HCT116 (cell line): ENCODE data around the gene ACER3. TPM values are rescaled to one million over a fixed set of nuclear protein-coding genes. Genes with fewer than 3 reads are reported as not detected.
A peak's percentile ranks its signal among the peaks of the same experiment; 100 is the strongest.

ENCODE experiments used
- ATAC-seq: fragments of 200-7000 bp; cut with Tn5 transposase; 2 replicates; pipeline ENCODE4 v1.9.1; 2020; ENCODE audit warnings: mild to moderate bottlenecking, moderate library complexity
- BruUV-seq: library from RNA; stranded (reverse); fragments of 400-500 nt; replicated peaks from 2 replicates; lab custom pipeline; 2021; lab: Mats Ljungman, UMichigan
- CTCF ChIA-PET: fragments of 300-600 bp; sonication (Branson Sonifier 250); formaldehyde crosslinking; loops from one replicate; lab custom pipeline; 2021; ENCODE audit warnings: antibody characterized with exemption; lab: Charles Lee
- POLR2A ChIA-PET: fragments of 300-600, 350-600 bp; sonication (Branson Sonifier 250); formaldehyde crosslinking; loops from one replicate; lab custom pipeline; 2021; ENCODE audit warnings: antibody characterized with exemption; lab: Charles Lee
- RAD21 ChIA-PET, 2 experiments: fragments of 300-600 bp; sonication (Branson Sonifier 250); formaldehyde crosslinking; loops; one replicate each; lab custom pipeline; 2023; ENCODE audit warnings: low total read pairs in 2 of 2; ENCODE audit not compliant: uncharacterized antibody in 2 of 2, unreplicated experiment in 2 of 2, low non-redundant PET in 1 of 2; lab: Charles Lee
- DNase-seq: peaks from one replicate; pipeline ENCODE4 v3.0.0-alpha.2; 2010; ENCODE audit warnings: low read depth, low spot score
- H2AFZ ChIP-seq: fragments of 200-600 bp; shearing (Covaris generic), sonication (generic); 2 replicates; pipeline ENCODE4 v1.6.1; 2017; ENCODE audit warnings: low read depth, mixed run types, mixed read lengths, antibody characterized with exemption, low read length; ENCODE audit not compliant: poor library complexity, severe bottlenecking
- H3K27ac ChIP-seq: 2 replicates; pipeline ENCODE4 v1.5.1; 2012; ENCODE audit warnings: low read depth, low read length
- H3K27me3 ChIP-seq: fragments of 200-600 bp; sonication (generic); 2 replicates; pipeline ENCODE4 v1.6.1; 2016; ENCODE audit warnings: mixed run types, low read length, mixed read lengths; ENCODE audit not compliant: insufficient read depth
- H3K36me3 ChIP-seq, 2 experiments: fragments of 200-500 bp in 1 of 2; fragments of 200-600 bp in 1 of 2; sonication (Bioruptor generic) in 1 of 2; sonication (generic) in 1 of 2; 2 replicates each; pipeline versions ENCODE4 v1.5.1 to v1.6.1; 2014 to 2016; ENCODE audit warnings: low read length in 2 of 2, inconsistent platforms in 1 of 2, mixed read lengths in 1 of 2, mixed run types in 1 of 2; ENCODE audit not compliant: insufficient read depth in 2 of 2, control insufficient read depth in 1 of 2
- H3K4me1 ChIP-seq, 2 experiments: fragments of 200-600 bp in 1 of 2; sonication (generic) in 1 of 2; 2 replicates each; pipeline versions ENCODE4 v1.5.1 to v1.6.1; 2012 to 2017; ENCODE audit warnings: low read length in 2 of 2, inconsistent platforms in 1 of 2, mild to moderate bottlenecking in 1 of 2, mixed read lengths in 1 of 2, mixed run types in 1 of 2, moderate library complexity in 1 of 2; ENCODE audit not compliant: insufficient read depth in 2 of 2, control insufficient read depth in 1 of 2
- H3K4me2 ChIP-seq: fragments of 200-600 bp; sonication (generic); 2 replicates; pipeline ENCODE4 v1.6.1; 2017; ENCODE audit warnings: mixed run types, low read length, mixed read lengths
- H3K4me3 ChIP-seq, 2 experiments: fragments of 200-600 bp in 1 of 2; sonication (generic) in 1 of 2; replicated peaks in 1 of 2; 2 replicates each; pipeline ENCODE4 v1.5.1; 2011 to 2016; ENCODE audit warnings: low read length in 2 of 2, control low read depth in 1 of 2, low read depth in 1 of 2, mild to moderate bottlenecking in 1 of 2, mixed read lengths in 1 of 2, mixed run types in 1 of 2
- H3K79me2 ChIP-seq: fragments of 200-600 bp; sonication (generic); 2 replicates; pipeline ENCODE4 v1.6.1; 2017; ENCODE audit warnings: mild to moderate bottlenecking, mixed run types, low read length, moderate library complexity, mixed read lengths; ENCODE audit not compliant: insufficient read depth
- H3K9ac ChIP-seq: fragments of 200-600 bp; sonication (generic); 2 replicates; pipeline ENCODE4 v1.6.1; 2016; ENCODE audit warnings: low read length, mixed read lengths
- H3K9me2 ChIP-seq: fragments of 200-600 bp; sonication (generic), shearing (Covaris generic); 2 replicates; pipeline ENCODE4 v1.6.1; 2017; ENCODE audit warnings: mixed run types, mild to moderate bottlenecking, moderate library complexity; ENCODE audit not compliant: insufficient read depth
- H3K9me3 ChIP-seq, 2 experiments: fragments of 200-500 bp in 1 of 2; fragments of 200-600 bp in 1 of 2; sonication (Bioruptor generic) in 1 of 2; sonication (generic) in 1 of 2; 2 replicates each; pipeline ENCODE4 v1.6.1; 2014 to 2017; ENCODE audit warnings: low read length in 2 of 2, mixed read lengths in 2 of 2, inconsistent platforms in 1 of 2, low read depth in 1 of 2, mild to moderate bottlenecking in 1 of 2, mixed run types in 1 of 2, moderate library complexity in 1 of 2; ENCODE audit not compliant: control insufficient read depth in 1 of 2, insufficient read depth in 1 of 2
- H4K20me1 ChIP-seq: fragments of 200-600 bp; sonication (generic), shearing (Covaris generic); 2 replicates; pipeline ENCODE4 v1.6.1; 2017; ENCODE audit warnings: mixed run types, mild to moderate bottlenecking, moderate library complexity; ENCODE audit not compliant: insufficient read depth
- CEBPB ChIP-seq: IDR thresholded peaks from 2 replicates; pipeline ENCODE4 v1.6.1; 2012; ENCODE audit warnings: low read depth
- EGR1 ChIP-seq: IDR thresholded peaks from 2 replicates; pipeline ENCODE4 v1.6.1; 2012; ENCODE audit warnings: low read depth
- ELF1 ChIP-seq: IDR thresholded peaks from 2 replicates; pipeline ENCODE4 v1.6.1; 2012; ENCODE audit warnings: low read depth, borderline replicate concordance
- FOSL1 ChIP-seq: IDR thresholded peaks from 2 replicates; pipeline ENCODE4 v1.6.1; 2012; ENCODE audit warnings: low read depth
- JUND ChIP-seq: IDR thresholded peaks from 2 replicates; pipeline ENCODE4 v1.6.1; 2012
- POLR2AphosphoS5 ChIP-seq: IDR thresholded peaks from 2 replicates; pipeline ENCODE4 v1.6.1; 2011; ENCODE audit warnings: mild to moderate bottlenecking, low read depth, low read length, moderate library complexity
- RAD21 ChIP-seq: IDR thresholded peaks from 2 replicates; pipeline ENCODE4 v1.6.1; 2012; ENCODE audit warnings: low read depth, mild to moderate bottlenecking
- SIN3A ChIP-seq: IDR thresholded peaks from 2 replicates; pipeline ENCODE4 v1.6.1; 2012; ENCODE audit warnings: low read depth
- SRF ChIP-seq: IDR thresholded peaks from 2 replicates; pipeline ENCODE4 v1.6.1; 2012; ENCODE audit warnings: low read depth
- YY1 ChIP-seq: IDR thresholded peaks from 2 replicates; pipeline ENCODE4 v1.6.1; 2011; ENCODE audit warnings: low read length, low read depth, moderate library complexity, mild to moderate bottlenecking; ENCODE audit not compliant: insufficient replicate concordance; ENCODE audit errors: extremely low read depth
- ZFX ChIP-seq: fragments of 450-650 bp; IDR thresholded peaks from 2 replicates; pipeline ENCODE4 v1.6.1; 2017
- ZNF274 ChIP-seq: fragments of 200-500 bp; sonication (Bioruptor generic); IDR thresholded peaks from 2 replicates; pipeline ENCODE4 v1.6.1; 2014; ENCODE audit warnings: mild to moderate bottlenecking, low read depth, low read length, inconsistent platforms
- intact Hi-C: fragments of 100-400 bp; cut with micrococcal nuclease; formaldehyde crosslinking; loops from 2 replicates; pipeline ENCODE4 v1.10.0; 2022
- total RNA-seq: library from RNA; stranded (reverse); gene quantifications from one replicate; pipeline ENCODE4 v1.2.1, GENCODE V29; 2021; ENCODE audit not compliant: unreplicated experiment
- TF ChIP-seq, protein P1 (sequence below): IDR thresholded peaks from 2 replicates; pipeline ENCODE4 v1.6.1; 2011; ENCODE audit warnings: mild to moderate bottlenecking, low read length, moderate library complexity; ENCODE audit not compliant: insufficient replicate concordance; ENCODE audit errors: extremely low read depth
- TF ChIP-seq, protein P2 (sequence below), 3 experiments: fragments of 200-600 bp in 1 of 3; sonication (generic) in 1 of 3; IDR thresholded peaks in 2 of 3; conservative IDR thresholded peaks in 1 of 3; 2 replicates each; pipeline ENCODE4 v1.5.1; 2012 to 2017; ENCODE audit warnings: low read depth in 2 of 3, low read length in 2 of 3, antibody characterized with exemption in 1 of 3, borderline replicate concordance in 1 of 3, control low read depth in 1 of 3, mild to moderate bottlenecking in 1 of 3, mixed read lengths in 1 of 3, mixed run types in 1 of 3, moderate library complexity in 1 of 3; ENCODE audit not compliant: insufficient read depth in 1 of 3
- TF ChIP-seq, protein P3 (sequence below): IDR thresholded peaks from 2 replicates; pipeline ENCODE4 v1.6.1; 2012; ENCODE audit warnings: low read depth

The ACER3 gene
- total RNA-seq, 1 experiment from 2014 or later = 19.1 TPM

DNA sequence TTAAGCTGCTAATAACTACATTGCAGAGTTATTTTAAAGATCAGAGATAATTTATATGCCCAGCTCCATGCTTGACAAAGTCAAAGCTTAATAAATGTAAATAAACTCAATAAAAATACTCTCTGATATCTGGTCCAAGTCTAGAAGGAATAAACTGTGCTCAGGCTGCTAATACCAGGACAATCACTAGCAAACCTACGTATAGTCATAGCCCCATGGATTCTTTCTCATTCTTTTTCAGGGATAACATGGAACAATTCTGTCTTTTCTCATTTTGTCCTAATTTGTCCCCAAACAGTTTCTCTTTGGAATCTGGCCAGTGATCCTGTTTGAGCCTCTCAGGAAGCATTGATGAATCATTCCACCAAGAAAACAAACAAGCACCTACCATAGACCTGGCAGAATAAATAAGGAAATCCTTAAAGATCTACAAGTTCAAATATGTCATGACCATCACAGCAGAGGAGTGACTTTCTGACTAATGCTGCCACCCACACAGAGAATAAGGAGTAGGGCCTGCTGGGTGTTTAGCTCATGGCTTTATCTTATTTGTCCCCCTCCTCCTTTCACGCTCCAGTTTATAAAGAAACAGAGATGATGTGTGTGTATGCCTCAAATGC, 159.4 kb downstream of the ACER3 start (continued):
- TF ChIP-seq CEBPB = peak; percentile 45; the same call in 1 of the 2 replicates
- peak; percentile 12; the same call in 1 of the 2 replicates for TF ChIP-seq SIN3A
- TF ChIP-seq RAD21 = peak; percentile 20; the same call in 1 of the 2 replicates
- TF ChIP-seq YY1 = peak; percentile 43
- TF ChIP-seq, all 23 proteins: peak for 11

DNA sequence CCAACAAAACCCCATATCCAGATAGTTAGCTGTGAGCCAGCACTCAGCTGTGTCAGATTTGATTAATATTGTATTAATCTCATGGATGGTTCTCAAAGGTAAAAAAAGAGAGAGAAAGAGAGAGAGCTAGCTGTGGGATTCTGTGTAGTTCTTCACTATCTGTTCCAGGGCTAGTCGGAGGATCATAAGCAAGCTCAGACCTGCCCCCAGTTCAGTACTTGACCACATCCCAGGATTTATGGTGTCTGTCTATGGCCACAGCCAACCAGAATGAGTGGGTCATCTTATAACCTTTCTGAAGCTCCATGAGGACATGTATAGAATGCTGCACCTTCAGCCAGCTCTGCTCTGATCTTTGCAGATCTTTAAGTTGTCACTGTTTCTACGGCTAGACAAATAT, 160.0 kb downstream of the ACER3 start:
- ATAC-seq = peak; percentile 84
- H3K4me3 ChIP-seq = peak overlapping the region in 1 of 2 experiments; percentile 35; a peak in 2 of 4 replicates
- peak overlapping the region; percentile 55 for H3K27ac ChIP-seq
- no peak overlapping the region for H2AFZ ChIP-seq
- H3K36me3 ChIP-seq = no peaks in the 10 kb centered on the region
- TF ChIP-seq CEBPB = no peak
- no peak for TF ChIP-seq POLR2AphosphoS5
- TF ChIP-seq JUND = no peak
- no peak for TF ChIP-seq ZFX
- TF ChIP-seq ZNF274 = no peak
- TF ChIP-seq ELF1 = no peak
- no peak for TF ChIP-seq RAD21
- TF ChIP-seq SRF = no peak
- TF ChIP-seq, protein P1, sequence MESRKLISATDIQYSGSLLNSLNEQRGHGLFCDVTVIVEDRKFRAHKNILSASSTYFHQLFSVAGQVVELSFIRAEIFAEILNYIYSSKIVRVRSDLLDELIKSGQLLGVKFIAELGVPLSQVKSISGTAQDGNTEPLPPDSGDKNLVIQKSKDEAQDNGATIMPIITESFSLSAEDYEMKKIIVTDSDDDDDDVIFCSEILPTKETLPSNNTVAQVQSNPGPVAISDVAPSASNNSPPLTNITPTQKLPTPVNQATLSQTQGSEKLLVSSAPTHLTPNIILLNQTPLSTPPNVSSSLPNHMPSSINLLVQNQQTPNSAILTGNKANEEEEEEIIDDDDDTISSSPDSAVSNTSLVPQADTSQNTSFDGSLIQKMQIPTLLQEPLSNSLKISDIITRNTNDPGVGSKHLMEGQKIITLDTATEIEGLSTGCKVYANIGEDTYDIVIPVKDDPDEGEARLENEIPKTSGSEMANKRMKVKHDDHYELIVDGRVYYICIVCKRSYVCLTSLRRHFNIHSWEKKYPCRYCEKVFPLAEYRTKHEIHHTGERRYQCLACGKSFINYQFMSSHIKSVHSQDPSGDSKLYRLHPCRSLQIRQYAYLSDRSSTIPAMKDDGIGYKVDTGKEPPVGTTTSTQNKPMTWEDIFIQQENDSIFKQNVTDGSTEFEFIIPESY = no peak
- TF ChIP-seq, protein P2, sequence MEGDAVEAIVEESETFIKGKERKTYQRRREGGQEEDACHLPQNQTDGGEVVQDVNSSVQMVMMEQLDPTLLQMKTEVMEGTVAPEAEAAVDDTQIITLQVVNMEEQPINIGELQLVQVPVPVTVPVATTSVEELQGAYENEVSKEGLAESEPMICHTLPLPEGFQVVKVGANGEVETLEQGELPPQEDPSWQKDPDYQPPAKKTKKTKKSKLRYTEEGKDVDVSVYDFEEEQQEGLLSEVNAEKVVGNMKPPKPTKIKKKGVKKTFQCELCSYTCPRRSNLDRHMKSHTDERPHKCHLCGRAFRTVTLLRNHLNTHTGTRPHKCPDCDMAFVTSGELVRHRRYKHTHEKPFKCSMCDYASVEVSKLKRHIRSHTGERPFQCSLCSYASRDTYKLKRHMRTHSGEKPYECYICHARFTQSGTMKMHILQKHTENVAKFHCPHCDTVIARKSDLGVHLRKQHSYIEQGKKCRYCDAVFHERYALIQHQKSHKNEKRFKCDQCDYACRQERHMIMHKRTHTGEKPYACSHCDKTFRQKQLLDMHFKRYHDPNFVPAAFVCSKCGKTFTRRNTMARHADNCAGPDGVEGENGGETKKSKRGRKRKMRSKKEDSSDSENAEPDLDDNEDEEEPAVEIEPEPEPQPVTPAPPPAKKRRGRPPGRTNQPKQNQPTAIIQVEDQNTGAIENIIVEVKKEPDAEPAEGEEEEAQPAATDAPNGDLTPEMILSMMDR (IDR thresholded peaks at IDR 0.05 in 2 of 3, conservative IDR thresholded peaks at IDR 0.05 in 1 of 3; ENCODE audit: borderline replicate concordance in 1 of 3, insufficient read depth in 1 of 3, low read depth in 2 of 3, low read length in 2 of 3) = no peak
- no peak for TF ChIP-seq YY1
- TF ChIP-seq, protein P3, sequence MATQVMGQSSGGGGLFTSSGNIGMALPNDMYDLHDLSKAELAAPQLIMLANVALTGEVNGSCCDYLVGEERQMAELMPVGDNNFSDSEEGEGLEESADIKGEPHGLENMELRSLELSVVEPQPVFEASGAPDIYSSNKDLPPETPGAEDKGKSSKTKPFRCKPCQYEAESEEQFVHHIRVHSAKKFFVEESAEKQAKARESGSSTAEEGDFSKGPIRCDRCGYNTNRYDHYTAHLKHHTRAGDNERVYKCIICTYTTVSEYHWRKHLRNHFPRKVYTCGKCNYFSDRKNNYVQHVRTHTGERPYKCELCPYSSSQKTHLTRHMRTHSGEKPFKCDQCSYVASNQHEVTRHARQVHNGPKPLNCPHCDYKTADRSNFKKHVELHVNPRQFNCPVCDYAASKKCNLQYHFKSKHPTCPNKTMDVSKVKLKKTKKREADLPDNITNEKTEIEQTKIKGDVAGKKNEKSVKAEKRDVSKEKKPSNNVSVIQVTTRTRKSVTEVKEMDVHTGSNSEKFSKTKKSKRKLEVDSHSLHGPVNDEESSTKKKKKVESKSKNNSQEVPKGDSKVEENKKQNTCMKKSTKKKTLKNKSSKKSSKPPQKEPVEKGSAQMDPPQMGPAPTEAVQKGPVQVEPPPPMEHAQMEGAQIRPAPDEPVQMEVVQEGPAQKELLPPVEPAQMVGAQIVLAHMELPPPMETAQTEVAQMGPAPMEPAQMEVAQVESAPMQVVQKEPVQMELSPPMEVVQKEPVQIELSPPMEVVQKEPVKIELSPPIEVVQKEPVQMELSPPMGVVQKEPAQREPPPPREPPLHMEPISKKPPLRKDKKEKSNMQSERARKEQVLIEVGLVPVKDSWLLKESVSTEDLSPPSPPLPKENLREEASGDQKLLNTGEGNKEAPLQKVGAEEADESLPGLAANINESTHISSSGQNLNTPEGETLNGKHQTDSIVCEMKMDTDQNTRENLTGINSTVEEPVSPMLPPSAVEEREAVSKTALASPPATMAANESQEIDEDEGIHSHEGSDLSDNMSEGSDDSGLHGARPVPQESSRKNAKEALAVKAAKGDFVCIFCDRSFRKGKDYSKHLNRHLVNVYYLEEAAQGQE = no peak
- no peak for TF ChIP-seq EGR1
- TF ChIP-seq FOSL1 = no peak
- no peaks in the 10 kb centered on the region for H3K79me2 ChIP-seq
- peak; percentile 27 for DNase-seq
- BruUV-seq = no TSS peak
- H3K9me2 ChIP-seq = no peaks in the 10 kb centered on the region
- intact Hi-C loops = no loop called here
- peak overlapping the region; percentile 8; the same call in 1 of the 2 replicates for H3K9ac ChIP-seq
- H3K4me2 ChIP-seq = peak overlapping the region; percentile 66
- POLR2A ChIA-PET = interaction anchor here (0.7 to 1.6 kb wide), 3 partner anchors 9 to 197 kb away, joined by 3 to 4 read pairs (median 3); no protein-coding TSS in a partner anchor
- H3K9me3 ChIP-seq = no peaks in the 10 kb centered on the region
- CTCF ChIA-PET = interaction anchor here (0.9 to 1.9 kb wide), 6 partner anchors 8 to 102 kb away, joined by 3 to 6 read pairs (median 4); partner anchors contain the start of gene B3GNT6
- H3K4me1 ChIP-seq = peaks cover 48 to 56% of the 10 kb centered on the region in 2 experiments
- RAD21 ChIA-PET = interaction anchor here (0.5 to 0.8 kb wide), 3 partner anchors 11 to 92 kb away, joined by 3 to 6 read pairs (median 4); no protein-coding TSS in a partner anchor
- no peaks in the 10 kb centered on the region for H3K27me3 ChIP-seq
- no peaks in the 10 kb centered on the region for H4K20me1 ChIP-seq
